GM23338 (cell line): ENCODE measurements around the gene LRIG3. TPM values are rescaled to one million over a fixed set of nuclear protein-coding genes. Genes with fewer than 3 reads are reported as not detected.

ENCODE experiments used
- ATAC-seq: fragments of 200-7000 bp; cut with Tn5 transposase; 3 replicates; pipeline ENCODE4 v1.9.1; 2020
- DNase-seq: peaks from one replicate; pipeline ENCODE4 v3.0.0-alpha.2; 2015; ENCODE audit warnings: low spot score
- H2AFZ ChIP-seq: fragments of 200-600 bp; sonication (generic); 2 replicates; pipeline ENCODE4 v1.8.0; 2016; ENCODE audit warnings: antibody characterized with exemption, mild to moderate bottlenecking, moderate library complexity
- H3F3A ChIP-seq: fragments of 200-600 bp; sonication (generic); replicated peaks from 2 replicates; pipeline ENCODE4 v1.8.0; 2017; ENCODE audit warnings: antibody characterized with exemption, mixed run types, low read depth
- H3K27ac ChIP-seq: fragments of 200-600 bp; sonication (generic); 2 replicates; pipeline ENCODE4 v1.6.1; 2016; ENCODE audit warnings: low read depth
- H3K27me3 ChIP-seq: fragments of 200-600 bp; sonication (generic); 2 replicates; pipeline ENCODE4 v1.8.0; 2016; ENCODE audit warnings: mild to moderate bottlenecking, mixed run types, moderate library complexity; ENCODE audit not compliant: insufficient read depth
- H3K36me3 ChIP-seq: fragments of 200-600 bp; sonication (generic); 2 replicates; pipeline ENCODE4 v1.8.0; 2016; ENCODE audit warnings: mild to moderate bottlenecking; ENCODE audit not compliant: insufficient read depth
- H3K4me1 ChIP-seq: fragments of 200-600 bp; sonication (generic); 2 replicates; pipeline ENCODE4 v1.8.0; 2016; ENCODE audit warnings: mild to moderate bottlenecking, moderate library complexity; ENCODE audit not compliant: insufficient read depth
- H3K4me2 ChIP-seq: fragments of 200-600 bp; sonication (generic); 2 replicates; pipeline ENCODE4 v1.7.1; 2017; ENCODE audit warnings: mixed run types
- H3K4me3 ChIP-seq: fragments of 200-600 bp; sonication (generic); 2 replicates; pipeline ENCODE4 v1.6.1; 2016; ENCODE audit warnings: mixed run types
- H3K79me2 ChIP-seq: fragments of 200-600 bp; sonication (generic); replicated peaks from 2 replicates; pipeline ENCODE4 v1.8.0; 2017; ENCODE audit warnings: mild to moderate bottlenecking; ENCODE audit not compliant: insufficient read depth
- H3K9me2 ChIP-seq: fragments of 200-600 bp; sonication (generic); 2 replicates; pipeline ENCODE4 v1.8.0; 2017; ENCODE audit not compliant: insufficient read depth
- H4K20me1 ChIP-seq: fragments of 200-600 bp; sonication (generic); replicated peaks from 2 replicates; pipeline ENCODE4 v1.8.0; 2017; ENCODE audit warnings: mild to moderate bottlenecking; ENCODE audit not compliant: insufficient read depth
- H3K27ac Mint-ChIP-seq: 2 replicates; pipeline ENCODE4 v1.8.0; 2020; ENCODE audit warnings: inconsistent platforms, mild to moderate bottlenecking, moderate library complexity, mixed read lengths
- H3K27me3 Mint-ChIP-seq: 3 replicates; pipeline ENCODE4 v1.8.0; 2022; ENCODE audit warnings: low read depth, mild to moderate bottlenecking, moderate library complexity, mixed read lengths, inconsistent platforms; ENCODE audit not compliant: insufficient read depth, poor library complexity
- H3K36me3 Mint-ChIP-seq: 3 replicates; pipeline ENCODE4 v1.8.0; 2021; ENCODE audit warnings: low read depth, mild to moderate bottlenecking, inconsistent platforms, moderate library complexity, mixed read lengths
- H3K4me1 Mint-ChIP-seq: 3 replicates; pipeline ENCODE4 v1.8.0; 2020; ENCODE audit warnings: mild to moderate bottlenecking, inconsistent platforms, mixed read lengths
- H3K4me3 Mint-ChIP-seq: 3 replicates; pipeline ENCODE4 v1.8.0; 2021; ENCODE audit warnings: moderate library complexity, mild to moderate bottlenecking, inconsistent platforms, mixed read lengths
- H3K9me3 Mint-ChIP-seq: 3 replicates; pipeline ENCODE4 v1.8.0; 2020; ENCODE audit warnings: moderate library complexity, mild to moderate bottlenecking, inconsistent platforms, mixed read lengths
- CTCF ChIP-seq, 2 experiments: fragments of 200-600 bp in 1 of 2; sonication (generic) in 1 of 2; conservative IDR thresholded peaks; 2 replicates each; pipeline versions ENCODE4 v1.5.1 to v1.6.1; 2016 to 2017; ENCODE audit warnings: antibody characterized with exemption in 2 of 2, low read depth in 2 of 2, mild to moderate bottlenecking in 2 of 2, moderate library complexity in 1 of 2
- ETS1 ChIP-seq: IDR thresholded peaks from 2 replicates; pipeline ENCODE4 v1.6.1; 2016; ENCODE audit warnings: antibody characterized with exemption
- EZH2phosphoT487 ChIP-seq: fragments of 200-600 bp; sonication (generic); IDR thresholded peaks from one replicate; pipeline ENCODE4 v1.8.1; 2018; ENCODE audit warnings: antibody characterized with exemption; ENCODE audit not compliant: unreplicated experiment
- JUNB ChIP-seq: IDR thresholded peaks from one replicate; pipeline ENCODE4 v1.6.1; 2016; ENCODE audit warnings: antibody characterized with exemption; ENCODE audit not compliant: unreplicated experiment
- NANOG ChIP-seq: IDR thresholded peaks from 2 replicates; pipeline ENCODE4 v1.6.1; 2016; ENCODE audit warnings: antibody characterized with exemption, borderline replicate concordance
- POLR2AphosphoS5 ChIP-seq: IDR thresholded peaks from 2 replicates; pipeline ENCODE4 v1.6.1; 2016; ENCODE audit warnings: antibody characterized with exemption, low read depth
- REST ChIP-seq: IDR thresholded peaks from one replicate; pipeline ENCODE4 v1.6.1; 2018; ENCODE audit warnings: antibody characterized with exemption; ENCODE audit not compliant: unreplicated experiment
- STAT1 ChIP-seq: IDR thresholded peaks from one replicate; pipeline ENCODE4 v1.6.1; 2016; ENCODE audit warnings: antibody characterized with exemption; ENCODE audit not compliant: unreplicated experiment
- ZNF114 ChIP-seq: fragments of 250-450 bp; sonication (Bioruptor Pico); IDR thresholded peaks from 2 replicates; pipeline ENCODE4 v1.5.0; 2020; ENCODE audit warnings: mild to moderate bottlenecking, moderate library complexity
- ZNF462 ChIP-seq: fragments of 250-450 bp; sonication (Bioruptor Pico); IDR thresholded peaks from 2 replicates; pipeline ENCODE4 v1.5.0; 2020; ENCODE audit warnings: mild to moderate bottlenecking, moderate library complexity
- polyA plus RNA-seq: library from polyadenylated mRNA; unstranded; fragments of >200 nt; fragmentation: Nextera tagmentation; extraction: Ambion mirVana; gene quantifications from 2 replicates; pipeline ENCODE4 v1.2.1, GENCODE V29; 2016
- total RNA-seq: library from RNA; depleted of rRNA; stranded (reverse); fragments of >200 nt; shearing (Covaris generic); gene quantifications from 2 replicates; pipeline ENCODE4 v1.2.3, GENCODE V29; 2014

The LRIG3 gene
- total and polyA plus RNA-seq, 2 experiments from 2014 or later, result 1.6 to 7.5 TPM

- peaks cover 36% of the 10 kb centered on the region for H3K36me3 Mint-ChIP-seq
- H4K20me1 ChIP-seq, result peaks cover 3% of the 10 kb centered on the region
- peaks cover 15% of the 10 kb centered on the region; the same call in 2 of the 3 replicates for H3K4me1 Mint-ChIP-seq
- no peak overlapping the region for H3K4me3 ChIP-seq
- DNase-seq (no peak), ATAC-seq (no peak)
- no peaks in the 10 kb centered on the region for H3K9me3 Mint-ChIP-seq
- peaks cover 21% of the 10 kb centered on the region for H3K4me1 ChIP-seq
- no peaks in the 10 kb centered on the region for H3K36me3 ChIP-seq
- TF ChIP-seq POLR2AphosphoS5, result no peak
- TF ChIP-seq STAT1, result no peak
- TF ChIP-seq JUNB, result no peak
- H3K9me2 ChIP-seq, result no peaks in the 10 kb centered on the region
- no peak overlapping the region for H2AFZ ChIP-seq
- peaks cover 23% of the 10 kb centered on the region for H3K27me3 Mint-ChIP-seq
- no peak overlapping the region for H3K4me2 ChIP-seq
- H3K27ac Mint-ChIP-seq, result no peak overlapping the region
- H3K27ac ChIP-seq, result no peak overlapping the region
- no peak overlapping the region for H3K4me3 Mint-ChIP-seq
- H3K79me2 ChIP-seq, result no peaks in the 10 kb centered on the region
- no peaks in the 10 kb centered on the region for H3F3A ChIP-seq
- peaks cover 59% of the 10 kb centered on the region for H3K27me3 ChIP-seq
Observed at GRCh38 chr12:58886474-58886873, 33.8 kb downstream of the LRIG3 start.

- Histone ChIP-seq H3K36me3 (no peaks in the 10 kb centered on the region), H2AFZ (no peak overlapping the region), H3K79me2 (no peaks in the 10 kb centered on the region), H3K27ac (no peak overlapping the region), H3K4me1 (peaks cover 21% of the 10 kb centered on the region), H4K20me1 (peaks cover 3% of the 10 kb centered on the region), H3K4me2 (no peak overlapping the region), H3K9me2 (no peaks in the 10 kb centered on the region), H3F3A (no peaks in the 10 kb centered on the region), H3K27me3 (peaks cover 74% of the 10 kb centered on the region), H3K4me3 (no peak overlapping the region)
- no peak overlapping the region for H3K4me3 Mint-ChIP-seq
- H3K27ac Mint-ChIP-seq, result no peak overlapping the region
- H3K9me3 Mint-ChIP-seq, result no peaks in the 10 kb centered on the region
- H3K27me3 Mint-ChIP-seq, result peaks cover 27% of the 10 kb centered on the region
- peaks cover 48% of the 10 kb centered on the region for H3K36me3 Mint-ChIP-seq
- DNase-seq, result no peak
- H3K4me1 Mint-ChIP-seq, result peaks cover 15% of the 10 kb centered on the region; the same call in 2 of the 3 replicates
- ATAC-seq, result no peak
- TF ChIP-seq ZNF462 (CRISPR knock-in tag) (no peak), ZNF114 (CRISPR knock-in tag) (no peak), EZH2phosphoT487 (no peak), POLR2AphosphoS5 (no peak), JUNB (no peak), ETS1 (no peak), NANOG (no peak), CTCF (conservative IDR thresholded peaks at IDR 0.05; ENCODE audit: low read depth in 2 of 2) (no peak), REST (no peak), STAT1 (no peak)
Observed at GRCh38 chr12:58884916-58885315, 35.4 kb downstream of the LRIG3 start.
